GM19397 (cell line): ENCODE results near the gene SGSM1.

Source experiments
- ATAC-seq: cut with Tn5 transposase; IDR thresholded peaks from one replicate; pipeline ENCODE4 v1.9.1; 2021; ENCODE audit warnings: mild to moderate bottlenecking, moderate library complexity; ENCODE audit not compliant: unreplicated experiment

The SGSM1 gene

DNA sequence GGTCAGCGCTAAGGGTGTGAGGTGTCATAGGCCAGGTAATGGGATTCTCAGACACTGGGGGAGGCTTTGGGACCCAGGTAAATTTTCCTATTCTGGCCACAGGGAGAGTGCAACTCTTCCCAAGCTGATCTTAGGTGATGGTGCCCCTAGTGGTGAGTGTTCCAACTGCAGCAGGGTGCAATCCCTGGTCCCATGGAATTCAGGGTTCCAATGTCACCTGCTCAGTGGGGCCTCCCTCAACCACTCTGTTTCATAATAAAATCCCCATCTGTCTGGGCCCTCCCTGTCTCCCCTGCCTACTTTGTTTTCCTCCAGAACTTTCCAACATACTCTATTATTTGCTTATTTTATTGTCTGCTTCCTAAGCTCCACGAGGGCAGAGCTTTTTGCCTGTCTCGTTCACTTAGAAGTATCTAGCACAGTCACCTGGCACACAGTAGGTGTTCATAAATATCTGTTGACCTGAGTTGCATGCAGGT lies 2.9 kb upstream of the SGSM1 start:
- no peak for ATAC-seq

DNA sequence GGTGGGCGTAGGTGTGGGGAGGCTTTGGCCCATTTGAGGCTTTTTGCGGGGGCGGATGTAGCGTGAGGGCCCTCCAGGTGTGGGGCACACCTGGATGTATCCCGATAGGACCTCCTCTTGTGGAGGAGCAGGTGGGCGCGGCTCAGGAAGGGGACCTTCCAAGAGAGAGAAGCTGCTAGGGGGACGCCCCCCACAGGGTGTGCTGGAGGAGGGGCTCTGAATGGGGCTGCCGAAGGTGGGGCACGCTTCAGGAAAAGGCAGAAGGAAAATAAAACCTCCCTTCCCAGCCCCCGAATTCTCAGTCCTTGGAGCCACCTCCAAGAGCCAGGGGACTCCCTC lies 621 bp downstream of the SGSM1 start:
- no peak for ATAC-seq

- ATAC-seq, result no peak
These were observed 1.4 kb downstream of the SGSM1 start for GRCh38 chr22:24807284-24807950.

GRCh38 chr22:24809331-24809730 lies 3.3 kb downstream of the SGSM1 start:
- no peak for ATAC-seq

GRCh38 chr22:24810043-24810749 lies 4.2 kb downstream of the SGSM1 start:
- no peak for ATAC-seq

- no peak for ATAC-seq
These were observed 7.2 kb downstream of the SGSM1 start for GRCh38 chr22:24812950-24813775.

- ATAC-seq, result no peak
These were observed 8.1 kb downstream of the SGSM1 start for GRCh38 chr22:24813861-24814770.

DNA sequence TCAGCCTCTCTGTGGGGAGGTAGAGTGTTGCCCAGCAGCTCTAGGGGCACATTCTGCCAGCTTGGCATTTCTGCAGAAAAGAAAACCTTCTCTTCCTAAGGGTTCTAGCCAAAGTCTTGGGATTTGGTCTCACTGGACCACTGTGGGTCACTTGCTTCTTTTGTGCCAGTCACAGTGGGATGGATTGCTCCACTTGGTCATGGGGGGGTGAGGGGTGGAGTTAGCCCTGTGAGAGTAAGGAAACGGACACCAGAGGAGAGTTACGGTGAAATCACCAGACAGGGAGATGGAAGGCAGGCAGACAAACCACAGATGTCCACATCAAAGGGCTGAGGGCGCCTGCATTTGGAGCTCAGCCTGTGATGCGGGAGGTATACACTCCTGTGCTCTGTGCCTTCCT lies 10.8 kb downstream of the SGSM1 start:
- no peak for ATAC-seq

- ATAC-seq, result no peak
These were observed 13.5 kb downstream of the SGSM1 start for GRCh38 chr22:24819487-24819886.

DNA sequence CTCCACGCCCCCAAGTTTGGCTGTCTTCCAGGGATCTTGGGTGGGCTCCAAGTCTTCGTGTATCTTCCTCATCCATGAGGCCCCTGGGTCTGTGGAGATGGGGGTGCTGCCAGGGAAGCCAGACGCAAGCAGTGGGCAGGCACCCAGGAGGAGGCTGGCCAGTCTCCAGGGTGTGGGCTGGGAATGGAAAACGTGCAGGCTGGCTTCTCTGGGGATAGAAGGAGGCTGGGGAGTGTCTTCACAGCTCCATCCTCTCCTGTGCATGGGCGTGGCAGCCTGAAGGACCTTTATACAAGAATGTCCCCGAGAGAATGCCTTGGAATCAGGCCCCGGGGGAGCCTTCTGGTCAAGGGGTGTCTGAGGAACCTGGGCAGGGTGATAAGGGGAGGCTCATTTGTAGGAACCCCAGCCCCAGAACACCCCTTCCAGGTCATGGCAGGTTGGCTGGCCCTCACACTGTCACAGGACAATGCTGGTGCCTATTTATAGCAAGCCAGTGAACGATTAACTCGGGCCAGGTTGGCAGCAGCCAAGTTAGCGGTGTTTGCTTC lies 14.0 kb downstream of the SGSM1 start:
- ATAC-seq, result no peak

DNA sequence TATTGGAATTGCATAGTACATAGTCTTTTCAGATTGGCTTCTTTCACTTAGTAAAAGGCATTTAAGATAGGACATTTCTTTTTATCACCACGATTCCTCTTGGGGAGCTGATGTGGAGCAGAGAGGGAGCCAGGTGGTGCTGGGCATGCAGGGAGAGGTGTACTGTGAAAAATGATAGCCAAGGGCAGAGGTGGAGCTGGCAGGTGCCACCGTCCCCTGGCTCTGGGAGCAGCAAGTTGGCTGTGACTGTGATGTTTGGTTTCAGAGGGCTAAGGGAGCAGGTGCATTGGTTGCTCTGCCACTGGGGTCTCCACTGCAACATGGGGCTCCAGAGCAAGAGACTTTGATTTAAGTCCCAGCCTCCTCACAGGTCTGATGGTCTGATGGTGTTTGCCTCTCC lies 16.5 kb downstream of the SGSM1 start:
- no peak for ATAC-seq

DNA sequence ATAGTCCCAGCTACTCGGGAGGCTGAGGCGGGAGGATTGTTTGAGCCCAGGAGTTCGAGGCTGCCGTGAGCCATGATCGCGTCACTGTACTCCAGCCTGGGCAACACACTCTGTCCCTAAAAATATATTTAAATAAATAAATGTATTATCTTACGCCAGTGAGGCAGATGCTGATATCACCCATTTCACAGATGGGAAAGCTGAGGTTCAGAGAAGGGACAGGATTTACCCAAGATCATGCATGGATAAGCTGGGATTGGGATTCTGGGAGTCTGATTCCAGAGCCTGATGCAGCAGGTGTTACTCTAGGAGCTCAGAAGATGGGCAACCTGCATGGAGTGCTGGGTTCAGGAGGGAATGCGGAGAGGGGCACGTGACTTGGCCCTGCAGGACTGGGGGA lies 17.8 kb downstream of the SGSM1 start:
- ATAC-seq, result no peak

- ATAC-seq, result no peak
These were observed 18.2 kb downstream of the SGSM1 start for GRCh38 chr22:24824250-24824649.

DNA sequence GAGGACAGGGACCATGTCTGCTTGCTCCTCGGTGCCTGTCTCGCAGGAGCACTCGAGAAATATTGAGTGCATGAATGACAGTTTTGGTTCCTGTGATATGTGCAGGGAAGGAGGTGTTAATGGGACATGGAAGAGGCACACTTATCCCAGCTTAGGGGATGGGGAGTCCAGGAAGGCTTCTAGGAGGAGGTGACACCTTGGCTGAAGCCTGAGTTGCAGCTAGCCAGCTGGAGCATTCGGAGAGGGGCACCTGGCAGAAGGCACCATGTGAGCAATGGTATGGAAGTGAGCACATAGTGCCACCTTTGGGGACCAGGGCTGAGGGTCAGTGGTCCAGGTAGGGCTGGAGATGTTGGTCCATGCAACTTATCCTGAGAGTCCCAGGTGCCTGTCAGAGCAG lies 18.9 kb downstream of the SGSM1 start:
- ATAC-seq, result no peak

- no peak for ATAC-seq
These were observed 20.8 kb downstream of the SGSM1 start for GRCh38 chr22:24826710-24827285.

DNA sequence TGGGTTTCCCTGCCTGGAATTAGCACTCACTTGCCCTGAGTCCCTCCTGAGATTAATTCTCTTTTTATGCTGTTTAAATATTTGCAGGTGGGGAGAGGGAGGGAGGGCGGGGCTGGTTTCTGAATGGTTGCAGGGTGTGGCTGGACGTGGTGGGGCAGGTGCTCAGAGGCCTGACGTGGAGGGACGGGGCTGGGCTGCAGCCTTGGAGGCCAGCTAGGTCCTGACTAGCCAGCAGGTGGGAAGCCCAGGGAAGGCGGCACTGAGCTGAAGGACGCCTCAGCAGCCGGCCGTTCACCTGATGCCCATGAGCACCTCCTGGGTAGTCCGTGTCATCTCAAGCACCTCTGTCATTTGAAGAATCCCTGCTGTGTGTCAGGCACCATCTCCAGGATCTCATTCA lies 21.3 kb downstream of the SGSM1 start:
- ATAC-seq, result no peak

DNA sequence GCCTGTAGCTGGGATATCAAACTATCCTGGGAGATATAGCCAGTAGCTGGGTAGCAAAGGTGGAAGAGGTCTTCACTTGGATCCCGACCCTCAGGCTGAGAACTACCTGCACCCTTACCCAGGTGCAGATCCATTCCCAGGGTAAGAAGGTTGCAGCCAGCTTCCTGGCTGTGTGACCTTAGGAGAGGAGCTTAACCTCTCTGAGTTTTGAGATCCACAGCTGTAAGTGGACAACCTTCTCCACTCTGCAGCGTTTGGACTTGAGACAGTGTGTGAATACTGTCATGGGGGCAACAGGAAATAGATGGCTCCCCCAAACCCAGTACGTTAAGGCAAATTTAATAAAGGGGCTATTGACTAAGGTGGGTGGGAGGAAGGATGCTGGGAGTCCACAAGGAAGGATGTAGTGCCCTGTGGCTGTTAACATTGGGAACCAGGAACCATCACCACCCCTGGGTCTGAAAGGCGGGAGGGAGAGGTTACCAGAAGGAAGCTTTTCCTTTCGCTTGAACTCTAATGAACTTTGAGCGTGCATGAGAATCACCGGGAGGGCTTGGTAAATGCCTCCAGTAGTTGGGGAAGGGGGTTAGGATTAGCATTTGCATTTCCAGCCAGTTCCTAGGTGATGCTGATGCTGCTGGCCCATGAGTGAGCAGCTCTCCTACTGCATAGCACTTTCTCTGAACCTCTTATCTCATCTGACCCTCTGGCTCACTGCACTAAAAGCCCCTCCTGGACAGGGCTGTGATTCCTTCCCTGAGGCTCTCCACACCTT lies 24.4 kb downstream of the SGSM1 start:
- no peak for ATAC-seq

GRCh38 chr22:24831687-24832086 lies 25.7 kb downstream of the SGSM1 start:
- no peak for ATAC-seq

- no peak for ATAC-seq
These were observed 28.0 kb downstream of the SGSM1 start for GRCh38 chr22:24833881-24834495.
